22Rv1 (cell line): Measurements from ENCODE around the gene ACVRL1.

Experiments
- H3K27ac ChIP-seq: fragments of 450-650 bp; 2 replicates; pipeline ENCODE4 v1.5.1; 2017
- ZFX ChIP-seq: fragments of 450-650 bp; IDR thresholded peaks from 2 replicates; pipeline ENCODE4 v1.6.1; 2017; ENCODE audit warnings: antibody characterized with exemption, borderline replicate concordance
- TF ChIP-seq, protein P1 (sequence below): fragments of 450-650 bp; IDR thresholded peaks from 2 replicates; pipeline ENCODE4 v1.5.1; 2017; ENCODE audit warnings: mild to moderate bottlenecking

ACVRL1 gene

GRCh38 chr12:51893786-51894185 is 13.5 kb upstream of the ACVRL1 start:
- no peak for TF ChIP-seq ZFX
- TF ChIP-seq, protein P1, sequence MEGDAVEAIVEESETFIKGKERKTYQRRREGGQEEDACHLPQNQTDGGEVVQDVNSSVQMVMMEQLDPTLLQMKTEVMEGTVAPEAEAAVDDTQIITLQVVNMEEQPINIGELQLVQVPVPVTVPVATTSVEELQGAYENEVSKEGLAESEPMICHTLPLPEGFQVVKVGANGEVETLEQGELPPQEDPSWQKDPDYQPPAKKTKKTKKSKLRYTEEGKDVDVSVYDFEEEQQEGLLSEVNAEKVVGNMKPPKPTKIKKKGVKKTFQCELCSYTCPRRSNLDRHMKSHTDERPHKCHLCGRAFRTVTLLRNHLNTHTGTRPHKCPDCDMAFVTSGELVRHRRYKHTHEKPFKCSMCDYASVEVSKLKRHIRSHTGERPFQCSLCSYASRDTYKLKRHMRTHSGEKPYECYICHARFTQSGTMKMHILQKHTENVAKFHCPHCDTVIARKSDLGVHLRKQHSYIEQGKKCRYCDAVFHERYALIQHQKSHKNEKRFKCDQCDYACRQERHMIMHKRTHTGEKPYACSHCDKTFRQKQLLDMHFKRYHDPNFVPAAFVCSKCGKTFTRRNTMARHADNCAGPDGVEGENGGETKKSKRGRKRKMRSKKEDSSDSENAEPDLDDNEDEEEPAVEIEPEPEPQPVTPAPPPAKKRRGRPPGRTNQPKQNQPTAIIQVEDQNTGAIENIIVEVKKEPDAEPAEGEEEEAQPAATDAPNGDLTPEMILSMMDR: no peak
- H3K27ac ChIP-seq: no peak overlapping the region

GRCh38 chr12:51895378-51896135 is 11.7 kb upstream of the ACVRL1 start:
- TF ChIP-seq, protein P1: no peak
- no peak for TF ChIP-seq ZFX
- H3K27ac ChIP-seq: no peak overlapping the region

- TF ChIP-seq ZFX: no peak
- TF ChIP-seq, protein P1: no peak
- H3K27ac ChIP-seq: no peak overlapping the region
These were observed 11.1 kb upstream of the ACVRL1 start for GRCh38 chr12:51896236-51896635.

DNA sequence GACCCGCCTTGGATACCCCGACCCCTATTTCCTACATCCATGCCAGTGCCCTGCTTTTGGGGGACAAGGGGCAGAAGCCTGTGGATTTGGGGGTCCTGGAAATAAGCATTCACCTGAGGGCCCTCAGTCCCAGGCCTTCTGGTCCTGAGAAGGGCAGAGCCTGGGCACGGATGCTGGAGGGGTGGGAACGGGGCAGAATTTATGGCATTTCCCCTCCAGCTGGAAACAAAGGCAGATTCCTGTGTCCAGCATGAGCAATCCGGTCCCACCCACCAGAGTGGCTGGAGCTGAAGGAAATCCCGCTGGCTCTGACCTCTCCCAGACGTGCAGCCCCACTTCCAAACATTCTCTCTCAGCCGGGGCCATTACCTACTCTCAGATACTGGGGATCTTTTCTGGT is 10.1 kb upstream of the ACVRL1 start:
- TF ChIP-seq ZFX: no peak
- no peak overlapping the region for H3K27ac ChIP-seq

- no peak overlapping the region for H3K27ac ChIP-seq
- TF ChIP-seq, protein P1: no peak
- no peak for TF ChIP-seq ZFX
These were observed 8.8 kb upstream of the ACVRL1 start for GRCh38 chr12:51898506-51898905.

GRCh38 chr12:51898937-51899336 is 8.4 kb upstream of the ACVRL1 start:
- H3K27ac ChIP-seq: no peak overlapping the region

GRCh38 chr12:51900323-51900889 is 6.9 kb upstream of the ACVRL1 start:
- TF ChIP-seq ZFX: no peak
- TF ChIP-seq, protein P1: no peak

More at GRCh38 chr12:51898937-51899336, 8.4 kb upstream of the ACVRL1 start:
- TF ChIP-seq ZFX: no peak
- TF ChIP-seq, protein P1: no peak

More at GRCh38 chr12:51900323-51900889, 6.9 kb upstream of the ACVRL1 start:
- H3K27ac ChIP-seq: no peak overlapping the region
